PC-3 (cell line): ENCODE measurements around the gene HIVEP3. TPM values are rescaled to one million over a fixed set of nuclear protein-coding genes. Genes with fewer than 3 reads are reported as not detected.

ENCODE experiments used
- ATAC-seq: fragments of 200-7000 bp; cut with Tn5 transposase; 2 replicates; pipeline ENCODE4 v1.9.1; 2020; ENCODE audit warnings: mild to moderate bottlenecking, moderate library complexity
- BruUV-seq: library from RNA; stranded (reverse); fragments of 400-500 nt; replicated peaks from 2 replicates; lab custom pipeline; 2021; lab: Mats Ljungman, UMichigan
- CTCF ChIA-PET: fragments of 300-600 bp; sonication (Branson Sonifier 250); formaldehyde crosslinking; loops from one replicate; lab custom pipeline; 2022; ENCODE audit warnings: antibody characterized with exemption; lab: Charles Lee
- POLR2A ChIA-PET: fragments of 300-600 bp; sonication (Branson Sonifier 250); formaldehyde crosslinking; loops from one replicate; lab custom pipeline; 2022; ENCODE audit warnings: antibody characterized with exemption; ENCODE audit not compliant: unreplicated experiment; lab: Charles Lee
- DNase-seq: peaks from one replicate; pipeline ENCODE4 v3.0.0-alpha.2; 2015
- H2AFZ ChIP-seq: fragments of 300-600 bp; sonication (generic); 2 replicates; pipeline ENCODE4 v1.6.0; 2016; ENCODE audit warnings: antibody characterized with exemption, low read length
- H3F3A ChIP-seq: fragments of 300-600 bp; sonication (generic); one replicate; pipeline ENCODE4 v1.6.0; 2017; ENCODE audit warnings: antibody characterized with exemption, low read length, control low read depth, mild to moderate bottlenecking; ENCODE audit not compliant: unreplicated experiment
- H3K27ac ChIP-seq: fragments of 300-600 bp; sonication (generic); 2 replicates; pipeline ENCODE4 v1.5.1; 2016; ENCODE audit warnings: mild to moderate bottlenecking, low read length
- H3K27me3 ChIP-seq: fragments of 300-600 bp; sonication (generic); 2 replicates; pipeline ENCODE4 v1.6.1; 2016; ENCODE audit warnings: low read length, mixed read lengths
- H3K36me3 ChIP-seq: fragments of 300-600 bp; sonication (generic); 2 replicates; pipeline ENCODE4 v1.6.1; 2016; ENCODE audit warnings: low read depth, mixed run types, low read length, mixed read lengths
- H3K4me1 ChIP-seq: fragments of 300-600 bp; sonication (generic); 2 replicates; pipeline ENCODE4 v1.5.1; 2016; ENCODE audit warnings: low read length; ENCODE audit not compliant: insufficient read depth
- H3K4me2 ChIP-seq: fragments of 300-600 bp; sonication (generic); 2 replicates; pipeline ENCODE4 v1.6.0; 2016; ENCODE audit warnings: low read length
- H3K4me3 ChIP-seq: fragments of 300-600 bp; sonication (generic); 2 replicates; pipeline ENCODE4 v1.5.1; 2016; ENCODE audit warnings: mild to moderate bottlenecking, low read length, mixed read lengths
- H3K79me2 ChIP-seq: fragments of 300-600 bp; sonication (generic); 2 replicates; pipeline ENCODE4 v1.6.1; 2017; ENCODE audit warnings: low read length, mixed read lengths
- H3K9ac ChIP-seq: fragments of 300-600 bp; sonication (generic); 2 replicates; pipeline ENCODE4 v1.6.0; 2016; ENCODE audit warnings: mild to moderate bottlenecking, low read length
- H3K9me2 ChIP-seq: fragments of 300-600 bp; sonication (generic); replicated peaks from 2 replicates; pipeline ENCODE4 v1.6.1; 2016; ENCODE audit warnings: mixed run types, low read length, mixed read lengths
- H3K9me3 ChIP-seq: fragments of 300-600 bp; sonication (generic); 2 replicates; pipeline ENCODE4 v1.6.1; 2016; ENCODE audit warnings: low read length, mixed read lengths
- H4K20me1 ChIP-seq: fragments of 300-600 bp; sonication (generic); 2 replicates; pipeline ENCODE4 v1.6.1; 2016; ENCODE audit warnings: low read length, mixed read lengths
- CTCF ChIP-seq: fragments of 300-600 bp; sonication (generic); conservative IDR thresholded peaks from 2 replicates; pipeline ENCODE4 v1.5.1; 2017; ENCODE audit warnings: antibody characterized with exemption, low read depth, mild to moderate bottlenecking, low read length
- EZH2 ChIP-seq: fragments of 300-600 bp; sonication (generic); IDR thresholded peaks from one replicate; pipeline ENCODE4 v1.6.1; 2017; ENCODE audit warnings: antibody characterized with exemption, mild to moderate bottlenecking, low read length; ENCODE audit not compliant: unreplicated experiment
- EZH2phosphoT487 ChIP-seq: fragments of 300-600 bp; sonication (generic); IDR thresholded peaks from 2 replicates; pipeline ENCODE4 v1.6.1; 2018; ENCODE audit warnings: mild to moderate bottlenecking, antibody characterized with exemption, low read length, borderline replicate concordance
- intact Hi-C: fragments of 100-400 bp; cut with micrococcal nuclease; formaldehyde crosslinking; loops from 2 replicates; pipeline ENCODE4 v1.9.0; 2023
- total RNA-seq: library from RNA; depleted of rRNA; stranded (reverse); fragments of >200 nt; gene quantifications from 2 replicates; pipeline ENCODE4 v1.2.3, GENCODE V29; 2014

The HIVEP3 gene
- total RNA-seq, 1 experiment from 2014 or later: 9.8 TPM

- peaks cover 40% of the 10 kb centered on the region for H3K79me2 ChIP-seq
- H3K9me3 ChIP-seq: no peaks in the 10 kb centered on the region
- H3F3A ChIP-seq: peaks cover 18% of the 10 kb centered on the region
- DNase-seq (peak; percentile 96), ATAC-seq (peak; percentile 76)
- ChIA-PET CTCF (interaction anchor here (0.5 to 0.6 kb wide), 2 partner anchors 55 to 612 kb away, joined by 3 read pairs; no protein-coding TSS in a partner anchor), POLR2A (interaction anchor here (0.7 kb wide), 1 partner anchor 10 kb away, joined by 4 read pairs; no protein-coding TSS in a partner anchor)
- no peaks in the 10 kb centered on the region for H3K9me2 ChIP-seq
- H3K27ac ChIP-seq: peak overlapping the region; percentile 98
- H3K9ac ChIP-seq: peak overlapping the region; percentile 87
- no peak for TF ChIP-seq CTCF
- TF ChIP-seq EZH2: no peak
- TF ChIP-seq EZH2phosphoT487: no peak
- H2AFZ ChIP-seq: no peak overlapping the region
- intact Hi-C loops: loop anchor here (1.0 to 5.0 kb wide), 7 partner anchors 11 to 175 kb away; partner anchors contain the start of gene HIVEP3
- H3K27me3 ChIP-seq: no peaks in the 10 kb centered on the region
- peaks cover 73% of the 10 kb centered on the region for H3K4me1 ChIP-seq
- H3K4me3 ChIP-seq: peak overlapping the region; percentile 60
- no TSS peak for BruUV-seq
- H3K4me2 ChIP-seq: peak overlapping the region; percentile 85
- 0 out of 2 replicates have a peak, but pooled peaks cover 3% of the 10 kb centered on the region for H3K36me3 ChIP-seq
- H4K20me1 ChIP-seq: no peaks in the 10 kb centered on the region
Measured at GRCh38 chr1:41862384-41863221, 56.1 kb downstream of the HIVEP3 start.

- Histone ChIP-seq H4K20me1 (no peaks in the 10 kb centered on the region), H3K27me3 (no peaks in the 10 kb centered on the region), H3F3A (peaks cover 18% of the 10 kb centered on the region), H3K4me2 (peak overlapping the region; percentile 85), H3K36me3 (0 out of 2 replicates have a peak, but pooled peaks cover 3% of the 10 kb centered on the region), H3K9me2 (no peaks in the 10 kb centered on the region), H3K9me3 (no peaks in the 10 kb centered on the region), H2AFZ (no peak overlapping the region), H3K4me1 (peaks cover 80% of the 10 kb centered on the region), H3K9ac (peak overlapping the region; percentile 87), H3K4me3 (peak overlapping the region; percentile 60), H3K27ac (peak overlapping the region; percentile 98), H3K79me2 (peaks cover 42% of the 10 kb centered on the region)
- TF ChIP-seq EZH2 (no peak), EZH2phosphoT487 (no peak), CTCF (no peak)
- ChIA-PET POLR2A (interaction anchor here (0.6 to 0.7 kb wide), 2 partner anchors 9 to 15 kb away, joined by 3 to 4 read pairs; no protein-coding TSS in a partner anchor), CTCF (no interaction called here)
- BruUV-seq: TSS peak; percentile 21
- intact Hi-C loops: loop anchor here (1.0 to 5.0 kb wide), 6 partner anchors 10 to 176 kb away; partner anchors contain the start of gene HIVEP3
- DNase-seq (peak; percentile 85), ATAC-seq (peak; percentile 42)
Measured at GRCh38 chr1:41861535-41862383, 57.0 kb downstream of the HIVEP3 start.
